NCI-H748 treated with DMSO at 0.1 percent for 48 hours (cell line): Measurements from ENCODE around the gene COQ8B.
"Not testable (repeated sequence)": the region's sequence is repeated elsewhere in the genome, so short reads cannot be mapped to it uniquely, and the experiment has no call there.

ENCODE experiments used
- DNase-seq: peaks from one replicate; lab custom pipeline; 2025; lab: John Stamatoyannopoulos, UW

Gene COQ8B

GRCh38 chr19:40716482-40717324 lies at the start of gene COQ8B, which contains the start of gene ITPKC:
TSS of gene COQ8B (minus strand) at chr19:40716886. CDS start at chr19:40714632, 2,254 bp downstream.
TSS of gene ITPKC (plus strand) at chr19:40717112. CDS start at chr19:40717136, 24 bp downstream.
- peak; percentile 92 for DNase-seq

DNA sequence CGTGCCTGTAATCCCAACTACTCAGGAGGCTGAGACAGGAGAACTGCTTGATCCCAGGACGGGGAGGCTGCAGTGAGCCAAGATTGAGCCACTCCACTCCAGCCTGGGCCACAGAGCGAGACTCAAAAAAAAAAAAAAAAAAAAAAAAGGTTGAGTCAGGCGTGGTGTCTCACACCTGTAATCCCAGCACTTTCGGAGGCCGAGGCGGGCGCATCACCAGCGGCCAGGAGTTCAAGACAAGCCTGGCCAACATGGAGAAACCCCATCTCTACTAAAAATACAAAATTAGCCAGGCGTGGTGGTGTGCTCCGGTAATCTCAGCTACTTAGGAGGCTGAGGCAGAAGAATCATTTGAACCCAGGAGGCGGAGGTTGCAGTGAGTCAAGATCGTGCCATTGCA lies 49.7 kb upstream of the COQ8B start:
- DNase-seq, result not testable (repeated sequence)

- DNase-seq, result no peak
Measured at GRCh38 chr19:40763963-40764362, 47.3 kb upstream of the COQ8B start.

DNA sequence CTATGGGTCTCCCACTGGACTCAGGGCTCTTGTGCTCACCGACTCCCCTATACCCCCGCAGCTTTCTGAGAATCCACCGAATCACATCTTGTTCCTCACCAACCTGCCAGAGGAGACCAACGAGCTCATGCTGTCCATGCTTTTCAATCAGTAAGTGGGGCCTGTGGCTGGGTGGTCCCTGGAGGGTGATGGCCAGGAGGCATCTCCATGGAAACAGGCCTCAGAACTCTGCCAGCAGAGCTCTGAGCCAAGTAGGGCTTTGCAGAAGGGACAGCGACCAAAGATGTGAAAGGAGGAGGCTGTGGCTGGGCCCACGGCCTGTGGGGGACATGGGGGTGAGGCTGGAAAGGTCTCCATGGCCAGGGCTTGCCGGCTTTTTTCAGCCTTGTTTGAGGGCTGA lies 46.8 kb upstream of the COQ8B start:
- no peak for DNase-seq

GRCh38 chr19:40762754-40763470 lies 46.2 kb upstream of the COQ8B start:
- DNase-seq, result no peak

- no peak for DNase-seq
Measured at GRCh38 chr19:40759352-40759751, 42.7 kb upstream of the COQ8B start.

- DNase-seq, result no peak
Measured at GRCh38 chr19:40758491-40758890, 41.8 kb upstream of the COQ8B start.

DNA sequence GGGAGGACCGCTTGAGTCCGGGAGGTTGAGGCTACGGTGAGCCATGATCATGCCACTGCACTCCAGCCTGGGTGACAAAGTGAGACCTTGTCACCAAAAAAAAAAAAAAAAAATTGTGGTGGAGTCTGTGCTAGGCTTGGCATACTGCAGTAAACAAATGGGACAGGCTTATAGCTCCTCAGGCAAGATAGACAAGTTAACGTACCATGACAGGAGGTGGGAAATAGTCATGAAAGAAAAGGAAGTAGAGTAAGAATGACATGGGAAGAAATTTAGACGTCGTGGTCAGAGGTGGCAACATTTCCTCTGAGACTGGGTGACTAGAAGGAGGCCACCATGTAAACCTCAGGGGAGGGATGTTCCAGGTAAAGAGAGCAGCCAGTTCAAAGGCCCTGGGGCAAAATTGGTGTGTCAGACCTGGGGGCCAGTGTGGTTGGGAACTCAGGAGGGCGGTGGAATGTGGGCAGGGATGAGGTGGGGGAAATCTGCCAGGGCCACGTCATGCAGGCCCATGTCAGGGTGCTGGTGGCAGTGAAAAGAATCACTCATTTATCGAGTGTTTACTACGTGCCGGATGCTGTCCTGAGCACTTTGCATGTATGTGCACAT lies 39.9 kb upstream of the COQ8B start:
- DNase-seq, result no peak

GRCh38 chr19:40755791-40756190 lies 39.1 kb upstream of the COQ8B start:
- no peak for DNase-seq

DNA sequence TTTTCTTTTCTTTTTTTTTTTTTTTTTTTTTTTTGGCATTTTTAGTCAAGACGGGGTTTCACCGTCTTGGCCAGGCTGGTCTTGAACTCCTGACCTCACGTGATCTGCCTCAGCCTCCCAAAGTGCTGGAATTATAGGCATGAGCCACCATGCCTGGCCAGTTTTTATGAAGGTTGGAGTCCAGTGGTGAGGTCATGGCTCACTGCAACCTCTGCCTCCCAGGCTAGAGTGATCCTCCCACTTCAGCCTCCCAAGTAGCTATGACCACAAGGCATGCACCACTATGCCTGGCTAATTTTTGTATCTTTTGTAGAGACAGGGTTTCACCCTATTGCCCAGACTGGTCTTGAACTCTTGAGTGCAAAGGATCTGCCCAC lies 38.5 kb upstream of the COQ8B start:
- DNase-seq, result no peak

- no peak for DNase-seq
Measured at GRCh38 chr19:40754611-40755247, 38.0 kb upstream of the COQ8B start.

- no peak for DNase-seq
Measured at GRCh38 chr19:40752257-40752781, 35.6 kb upstream of the COQ8B start.

DNA sequence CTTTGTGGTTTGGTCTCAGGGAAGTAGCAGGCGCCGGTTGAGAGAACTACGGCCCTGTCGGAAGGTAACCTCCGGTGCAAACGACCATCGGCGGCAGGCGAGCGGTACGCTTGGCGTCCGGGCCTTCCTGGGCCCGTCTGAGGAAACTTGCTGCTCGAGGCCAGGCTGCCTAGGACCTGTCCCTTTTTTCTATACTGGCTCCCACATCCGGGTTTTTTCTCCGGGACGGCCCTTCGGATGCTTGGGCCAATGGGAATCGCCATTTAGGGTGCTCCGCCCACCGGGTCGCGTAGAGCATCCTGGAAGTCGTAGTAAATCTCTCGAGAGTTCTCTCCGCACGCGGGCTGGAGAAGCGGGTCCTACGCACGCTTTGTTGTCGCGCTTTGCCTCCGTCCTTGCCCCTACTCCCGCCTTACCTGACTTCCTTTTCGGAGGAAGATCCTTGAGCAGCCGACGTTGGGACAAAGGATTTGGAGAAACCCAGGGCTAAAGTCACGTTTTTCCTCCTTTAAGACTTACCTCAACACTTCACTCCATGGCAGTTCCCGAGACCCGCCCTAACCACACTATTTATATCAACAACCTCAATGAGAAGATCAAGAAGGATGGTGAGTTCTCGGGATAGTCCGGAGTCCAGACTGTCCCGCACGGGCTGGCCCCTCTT lies 34.3 kb upstream of the COQ8B start, which contains the start of gene SNRPA:
TSS of gene SNRPA (plus strand) at position 330 of the 664 bp plus-strand sequence. CDS start at position 536, 206 bp downstream.
- peak; percentile 98 for DNase-seq

- DNase-seq, result peak; percentile 99
Measured at GRCh38 chr19:40750058-40750873, 33.6 kb upstream of the COQ8B start, which contains the start of gene ACTMAP. TSS of gene ACTMAP (minus strand) at chr19:40750477. CDS start at chr19:40749803, 674 bp downstream.

- DNase-seq, result no peak
Measured at GRCh38 chr19:40747536-40747935, 30.9 kb upstream of the COQ8B start.

DNA sequence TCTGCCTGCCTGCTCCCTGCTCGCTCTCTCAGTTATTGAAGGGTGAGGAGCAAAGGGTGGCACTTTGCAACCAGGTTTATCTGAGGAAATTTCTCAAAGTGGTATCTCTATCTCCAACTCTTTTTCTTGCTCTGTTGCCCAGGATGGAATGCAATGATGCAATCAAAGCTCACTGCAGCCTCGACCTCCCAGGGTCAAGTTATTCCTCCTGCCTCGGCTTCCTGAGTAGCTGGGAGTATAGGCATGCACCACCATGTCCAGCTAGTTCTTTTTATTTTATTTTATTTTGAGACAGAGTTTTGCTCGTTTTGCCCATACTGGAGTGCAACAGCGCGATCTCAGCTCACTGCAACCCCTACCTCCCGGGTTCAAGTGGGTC lies 28.7 kb upstream of the COQ8B start:
- no peak for DNase-seq

DNA sequence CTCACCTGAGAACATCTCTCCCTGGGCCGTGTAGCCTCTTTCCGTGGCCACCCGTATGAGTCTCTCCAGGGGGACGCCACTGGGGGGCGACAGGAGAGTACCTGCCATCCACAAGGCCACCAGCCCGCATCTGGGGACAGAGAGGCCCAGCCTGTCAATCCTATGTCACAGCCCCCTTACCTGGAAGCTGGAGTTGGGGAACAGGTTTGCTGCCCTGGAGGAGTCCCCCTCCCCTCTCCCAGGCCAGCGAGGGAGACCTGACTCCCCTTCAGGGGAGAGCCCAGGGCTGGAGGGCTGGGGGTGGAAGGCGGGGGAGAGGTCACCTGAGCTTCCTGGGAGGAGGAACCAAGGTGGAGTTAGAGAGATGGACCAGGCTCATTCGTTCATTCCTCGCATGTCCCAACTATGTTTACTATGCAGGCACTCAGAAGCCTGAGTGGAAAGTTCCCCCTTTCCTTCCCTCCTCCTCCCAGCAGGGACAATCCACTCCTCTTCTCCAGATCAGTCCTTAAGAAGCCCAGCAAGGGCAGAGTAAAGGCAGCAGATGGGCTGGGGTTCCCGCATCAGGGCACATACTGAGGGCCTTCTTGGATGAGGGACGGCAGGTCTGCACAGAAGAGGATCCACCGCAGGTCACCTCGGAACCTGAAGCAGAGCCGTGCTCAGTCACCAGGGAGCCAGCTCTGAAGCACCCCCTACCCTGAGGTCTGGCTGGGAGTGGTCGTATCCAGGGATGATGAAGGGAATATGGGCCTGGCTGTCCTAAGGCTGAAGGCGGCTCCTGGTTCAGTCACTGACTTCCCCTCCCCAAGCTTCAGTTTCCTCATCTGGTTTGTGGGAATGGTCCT lies 28.1 kb upstream of the COQ8B start:
- DNase-seq, result no peak

DNA sequence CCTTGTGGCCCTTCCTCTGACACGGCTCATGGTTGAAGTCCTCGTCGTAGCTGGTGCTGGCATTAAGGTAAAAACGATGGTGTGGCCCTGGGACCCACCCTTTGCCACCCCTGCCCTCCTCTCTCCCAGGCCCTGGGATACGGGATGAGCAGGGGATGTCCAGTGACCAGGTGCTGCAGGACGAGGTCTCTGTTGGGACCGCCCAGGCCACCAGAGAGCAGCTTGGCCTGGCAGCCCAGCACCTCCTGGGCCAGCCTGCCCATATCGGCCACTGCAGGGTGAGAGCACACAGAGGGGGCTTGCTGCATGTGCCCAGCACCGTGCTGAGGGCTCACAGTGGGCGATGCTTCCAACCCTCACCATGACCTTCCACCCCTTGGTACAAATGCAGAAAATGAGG lies 27.2 kb upstream of the COQ8B start:
- no peak for DNase-seq

DNA sequence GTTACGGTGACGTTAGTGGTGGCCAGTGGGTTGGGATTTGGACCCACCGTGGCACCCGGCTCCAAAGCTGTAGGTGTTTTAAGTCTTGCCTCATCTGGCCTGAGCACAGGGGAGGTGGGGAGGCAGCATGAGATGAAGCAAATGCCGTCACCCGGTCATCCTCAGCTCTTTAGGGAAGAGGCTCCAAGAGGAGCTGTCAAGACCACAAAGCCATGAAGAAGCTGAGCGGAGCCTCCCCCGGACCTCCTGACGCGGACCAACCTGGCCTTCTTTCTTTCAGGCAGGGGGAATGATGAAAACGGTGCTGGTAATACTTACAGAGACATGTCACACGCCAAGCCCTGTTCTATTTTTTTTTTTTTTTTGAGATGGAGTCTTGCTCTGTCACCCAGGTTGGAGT lies 26.2 kb upstream of the COQ8B start:
- no peak for DNase-seq
